Hepatocyte (in vitro differentiated cells): Measurements from ENCODE around the gene COL6A5.

Experiments used
- CTCF ChIP-seq: fragments of 200-600 bp; sonication (generic); IDR thresholded peaks from 2 replicates; pipeline ENCODE4 v1.5.1; 2016; ENCODE audit warnings: antibody characterized with exemption, mild to moderate bottlenecking; ENCODE audit not compliant: poor library complexity
- EZH2 ChIP-seq: fragments of 200-600 bp; sonication (generic); IDR thresholded peaks from 2 replicates; pipeline ENCODE4 v1.6.1; 2016; ENCODE audit warnings: antibody characterized with exemption, mild to moderate bottlenecking, borderline replicate concordance
- EZH2phosphoT487 ChIP-seq: fragments of 200-600 bp; sonication (generic); IDR thresholded peaks from one replicate; pipeline ENCODE4 v1.6.1; 2018; ENCODE audit warnings: antibody characterized with exemption, mild to moderate bottlenecking, low read depth, moderate library complexity; ENCODE audit not compliant: unreplicated experiment, severe bottlenecking

GRCh38 chr3:130380398-130380797, 34.9 kb downstream of the COL6A5 start:
- TF ChIP-seq CTCF (no peak), EZH2 (no peak), EZH2phosphoT487 (no peak)
